OCI-LY3 (cell line): ENCODE data around the gene CNPY4.
"Not testable (repeated sequence)": the region's sequence is repeated elsewhere in the genome, so short reads cannot be mapped to it uniquely, and the experiment has no call there.

Experiments used
- CTCF ChIP-seq: fragments of 200-600, 300-600 bp; sonication (generic); IDR thresholded peaks from 2 replicates; pipeline ENCODE4 v1.5.1; 2014; ENCODE audit warnings: antibody characterized with exemption, low read length, low read depth
- EZH2phosphoT487 ChIP-seq: fragments of 200-600 bp; shearing (Covaris generic); IDR thresholded peaks from 2 replicates; pipeline ENCODE4 v1.6.1; 2018; ENCODE audit warnings: antibody characterized with exemption, mixed run types, low read depth

GRCh38 chr7:100146350-100146749 is 26.9 kb downstream of the CNPY4 start:
- TF ChIP-seq CTCF, EZH2phosphoT487: not testable (repeated sequence)
